Putamen (tissue), 1 donor: ENCODE results near the gene WDR88.
"Not testable (repeated sequence)": the region's sequence is repeated elsewhere in the genome, so short reads cannot be mapped to it uniquely, and the experiment has no call there.

Source experiments
- DNase-seq: peaks from one replicate; pipeline ENCODE4 v3.0.0-alpha.2; 2016; ENCODE audit warnings: low spot score

The WDR88 gene, protein sequence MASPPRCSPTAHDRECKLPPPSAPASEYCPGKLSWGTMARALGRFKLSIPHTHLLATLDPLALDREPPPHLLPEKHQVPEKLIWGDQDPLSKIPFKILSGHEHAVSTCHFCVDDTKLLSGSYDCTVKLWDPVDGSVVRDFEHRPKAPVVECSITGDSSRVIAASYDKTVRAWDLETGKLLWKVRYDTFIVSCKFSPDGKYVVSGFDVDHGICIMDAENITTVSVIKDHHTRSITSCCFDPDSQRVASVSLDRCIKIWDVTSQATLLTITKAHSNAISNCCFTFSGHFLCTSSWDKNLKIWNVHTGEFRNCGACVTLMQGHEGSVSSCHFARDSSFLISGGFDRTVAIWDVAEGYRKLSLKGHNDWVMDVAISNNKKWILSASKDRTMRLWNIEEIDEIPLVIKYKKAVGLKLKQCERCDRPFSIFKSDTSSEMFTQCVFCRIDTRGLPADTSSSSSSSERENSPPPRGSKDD

DNA sequence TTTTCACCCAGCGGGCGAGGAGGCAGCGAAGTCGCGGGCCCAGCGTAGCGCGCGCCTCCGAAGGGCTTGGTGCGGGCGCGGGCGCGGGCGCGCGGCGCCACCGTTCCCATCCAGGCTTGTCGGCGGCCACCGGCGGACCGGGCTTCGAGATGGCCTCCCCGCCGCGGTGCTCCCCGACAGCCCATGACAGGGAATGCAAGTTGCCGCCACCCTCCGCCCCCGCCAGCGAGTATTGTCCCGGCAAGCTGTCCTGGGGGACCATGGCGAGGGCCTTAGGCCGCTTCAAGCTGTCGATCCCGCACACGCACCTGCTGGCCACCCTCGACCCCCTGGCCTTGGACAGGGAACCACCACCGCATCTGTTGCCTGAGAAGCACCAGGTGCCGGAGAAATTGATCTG is at the start of gene WDR88:
Gene WDR88, plus strand, starts transcription at position 94 of the 400 bp plus-strand sequence. Its CDS starts 56 bp downstream, at position 150.
- no peak for DNase-seq

GRCh38 chr19:33085570-33086128 is 46.3 kb upstream of the WDR88 start:
- no peak for DNase-seq

DNA sequence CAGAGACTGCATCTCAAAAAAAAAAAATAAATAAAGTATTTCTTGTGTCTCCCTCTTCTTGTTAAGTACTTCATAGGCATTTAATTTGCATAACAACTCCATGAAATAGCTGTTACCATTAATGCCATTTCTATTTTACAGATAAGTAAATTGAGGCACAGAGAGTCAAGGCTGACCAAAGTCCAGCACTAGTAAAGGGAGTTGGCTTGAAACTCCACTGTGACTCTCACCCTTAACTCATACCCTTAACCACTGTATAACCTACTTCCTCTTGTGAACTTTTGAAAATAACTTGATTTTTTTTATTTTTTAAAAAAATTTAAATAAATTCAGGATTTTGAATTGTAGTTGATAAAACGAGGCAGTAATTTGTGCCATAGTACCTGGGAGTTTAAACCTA is 45.0 kb upstream of the WDR88 start:
- DNase-seq = no peak

DNA sequence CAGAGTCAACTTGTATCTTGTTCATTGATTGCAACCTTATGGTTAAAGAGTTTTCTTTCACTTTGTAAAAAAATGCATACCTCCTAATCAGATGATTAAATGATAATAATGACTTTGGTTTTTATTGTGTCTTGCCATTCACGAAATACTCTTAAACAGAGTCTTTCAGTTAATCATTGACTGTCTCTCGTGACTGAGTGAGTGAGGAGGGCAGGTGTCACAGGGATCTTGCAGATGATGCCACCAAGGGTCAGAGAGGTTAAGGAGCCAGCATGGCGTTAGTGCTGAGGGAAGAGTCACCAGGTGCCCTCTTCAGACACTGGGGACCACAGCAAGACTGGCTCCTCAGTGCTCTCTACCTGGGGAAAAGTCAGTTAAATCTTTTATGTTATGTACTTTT is 42.9 kb upstream of the WDR88 start:
- no peak for DNase-seq

DNA sequence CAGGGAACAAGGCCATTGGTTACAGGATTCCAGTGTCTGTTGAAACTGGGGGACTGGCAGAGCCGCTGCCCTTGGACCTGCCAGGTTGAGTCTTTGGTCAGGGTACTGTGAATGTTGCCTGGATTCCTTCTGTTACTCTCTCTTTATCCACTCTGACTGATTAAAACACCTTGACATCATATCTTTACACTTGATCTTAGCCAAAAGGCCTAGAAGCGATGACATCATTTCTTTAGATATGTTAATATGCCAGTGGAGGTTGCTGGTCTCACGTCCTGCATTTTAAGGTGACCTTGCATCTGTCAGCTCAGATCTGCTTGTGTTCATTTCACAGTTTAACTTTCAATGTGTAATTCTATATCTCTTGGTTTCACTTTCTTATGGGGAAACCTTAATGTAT is 41.7 kb upstream of the WDR88 start:
- no peak for DNase-seq

- no peak for DNase-seq
Measured at GRCh38 chr19:33093420-33094210, 38.3 kb upstream of the WDR88 start.

DNA sequence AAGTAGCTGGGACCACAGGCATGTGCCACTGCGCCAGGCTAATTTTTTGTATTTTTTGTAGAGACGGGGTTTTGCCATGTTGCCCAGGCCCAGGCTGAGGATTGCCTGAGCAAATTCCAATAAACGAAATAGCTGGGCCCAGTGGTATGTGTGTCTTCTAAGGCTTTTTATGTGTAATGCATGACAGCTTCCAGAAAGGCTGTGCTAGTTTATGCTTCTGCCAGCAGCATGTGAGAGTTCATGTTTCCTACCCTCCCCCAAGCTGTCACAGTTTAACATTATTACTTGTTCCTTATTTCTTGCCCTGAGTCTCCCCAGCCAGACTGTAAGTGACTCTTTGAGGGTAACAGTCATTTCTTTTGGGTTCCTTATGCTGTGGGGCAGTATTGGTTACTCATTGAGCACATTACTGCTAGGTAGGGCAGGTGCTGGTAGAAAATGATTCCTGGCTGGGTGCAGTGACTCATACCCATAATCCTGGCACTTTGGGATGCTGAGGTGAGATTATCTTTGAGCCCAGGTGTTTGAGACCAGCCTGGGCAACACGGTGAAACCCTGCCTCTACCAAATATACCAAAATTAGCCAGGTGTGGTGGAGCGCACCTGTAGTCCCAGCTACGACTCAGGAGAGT is 37.4 kb upstream of the WDR88 start:
- no peak for DNase-seq

- DNase-seq = no peak
Measured at GRCh38 chr19:33096005-33096404, 35.9 kb upstream of the WDR88 start.

- DNase-seq = no peak
Measured at GRCh38 chr19:33098055-33098534, 33.8 kb upstream of the WDR88 start.

- no peak for DNase-seq
Measured at GRCh38 chr19:33100894-33101644, 30.8 kb upstream of the WDR88 start.

GRCh38 chr19:33102893-33103292 is 29.0 kb upstream of the WDR88 start:
- DNase-seq = no peak

DNA sequence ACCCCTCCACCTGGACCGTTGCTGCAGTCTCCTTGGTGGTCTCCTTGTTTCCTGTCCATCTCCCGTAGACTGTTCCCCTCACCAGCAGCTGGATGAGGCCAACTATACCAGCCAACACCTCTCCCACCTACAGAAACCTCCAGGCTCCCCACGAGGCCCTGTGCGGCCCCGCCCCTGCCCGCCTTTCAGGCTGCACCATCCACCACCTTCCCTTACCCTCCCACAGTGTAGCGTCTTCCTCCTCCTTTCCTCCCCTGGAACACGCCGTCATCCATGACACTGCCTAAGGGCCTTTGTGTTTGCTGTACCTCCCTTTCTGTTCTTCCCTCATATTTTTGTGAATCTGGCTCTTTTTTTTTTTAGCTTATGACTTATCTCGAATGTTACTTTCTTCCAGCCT is 23.8 kb upstream of the WDR88 start:
- DNase-seq = no peak

- DNase-seq = no peak
Measured at GRCh38 chr19:33110137-33110910, 21.6 kb upstream of the WDR88 start.

- DNase-seq = no peak
Measured at GRCh38 chr19:33111587-33111986, 20.3 kb upstream of the WDR88 start.

DNA sequence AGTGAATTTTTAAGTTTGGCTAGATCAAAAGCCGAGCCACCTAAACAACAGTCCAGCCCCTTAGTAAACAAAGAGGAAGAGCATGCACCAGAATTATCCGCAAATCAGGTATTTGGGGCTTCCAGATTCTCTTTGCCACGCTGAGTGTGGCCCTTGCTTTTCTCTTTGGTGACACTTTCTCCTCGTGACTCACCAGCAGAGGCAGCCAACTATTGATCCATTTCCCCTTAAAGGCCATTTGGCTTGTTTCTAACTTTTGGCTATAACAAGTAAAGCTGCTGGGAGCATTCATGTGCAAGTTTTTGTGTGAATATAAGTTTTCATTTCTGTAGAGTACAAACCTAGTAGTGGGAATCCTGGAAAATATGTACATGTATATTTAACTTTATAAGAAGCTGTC is 17.6 kb upstream of the WDR88 start:
- DNase-seq = no peak

DNA sequence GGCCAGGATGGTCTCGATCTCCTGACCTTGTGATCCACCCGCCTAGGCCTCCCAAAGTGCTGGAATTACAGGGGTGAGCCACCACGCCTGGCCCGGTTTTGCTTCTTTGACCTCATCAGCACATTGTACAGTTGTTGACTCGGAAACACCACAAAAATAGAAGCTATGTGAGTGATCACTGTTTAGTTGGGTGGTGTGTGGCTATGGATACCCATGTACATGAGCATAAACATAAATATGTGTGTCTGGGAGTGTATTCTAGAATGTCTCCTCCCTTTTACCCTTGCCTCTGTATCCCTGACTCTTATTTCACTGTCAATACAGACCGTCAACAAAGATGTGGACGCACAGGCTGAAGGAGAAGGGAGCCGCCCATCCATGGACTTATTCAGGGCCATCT is 14.4 kb upstream of the WDR88 start:
- DNase-seq = no peak

- DNase-seq = no peak
Measured at GRCh38 chr19:33118643-33119042, 13.3 kb upstream of the WDR88 start.

GRCh38 chr19:33124207-33125098 is 7.5 kb upstream of the WDR88 start:
- no peak for DNase-seq

DNA sequence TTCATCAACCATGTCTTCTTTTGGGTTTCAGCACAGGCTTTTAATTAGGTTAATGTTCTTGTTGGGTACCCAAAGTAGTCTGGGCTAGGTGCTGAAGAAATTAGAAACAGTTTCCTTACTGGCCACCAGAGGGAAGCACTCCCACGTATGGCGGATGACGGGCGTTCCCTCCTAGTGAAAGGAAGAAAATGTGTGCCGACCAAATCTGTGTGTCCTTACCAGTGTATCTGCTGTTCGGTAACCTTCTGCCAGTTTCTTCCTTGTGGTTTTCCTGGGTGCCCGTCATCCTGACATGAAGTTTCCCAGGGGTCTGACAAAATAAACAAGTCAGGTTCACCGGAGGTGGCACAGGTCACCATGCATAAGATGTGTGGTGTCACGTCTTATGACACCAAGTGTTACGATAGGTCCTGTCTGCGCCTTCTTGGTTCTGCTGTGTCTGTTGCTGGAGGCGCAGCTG is 6.0 kb upstream of the WDR88 start:
- peak; percentile 47 for DNase-seq

DNA sequence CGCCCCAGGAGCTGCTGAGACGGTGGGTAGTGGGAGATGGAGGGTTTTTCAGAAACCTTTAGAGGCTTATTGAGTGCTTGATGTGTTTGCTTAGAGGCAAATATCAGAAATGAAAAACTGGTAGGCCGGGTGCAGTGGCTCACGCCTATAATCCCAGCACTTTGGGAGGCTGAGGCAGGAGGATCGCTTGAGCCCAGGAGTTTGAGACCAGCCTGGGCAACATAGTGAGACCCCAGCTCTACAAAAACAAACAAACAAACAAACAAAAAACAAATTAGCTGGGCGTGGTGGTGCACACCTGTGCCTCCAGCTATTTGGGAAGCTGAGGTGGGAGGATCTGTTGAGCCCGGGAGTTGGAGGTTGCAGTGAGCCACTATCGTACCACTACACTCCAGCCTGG is 5.2 kb upstream of the WDR88 start:
- not testable (repeated sequence) for DNase-seq
